Raji (cell line): Measurements from ENCODE around the gene P2RX5.

Experiments
- POLR2A ChIP-seq: IDR thresholded peaks from 2 replicates; pipeline ENCODE4 v1.6.1; 2011; ENCODE audit warnings: low read depth, low read length, control low read depth; ENCODE audit not compliant: insufficient read depth

Gene P2RX5

GRCh38 chr17:3632287-3632686 lies 63.7 kb downstream of the P2RX5 start:
- TF ChIP-seq POLR2A = no peak

- TF ChIP-seq POLR2A = no peak
Observed at GRCh38 chr17:3630781-3631180, 65.2 kb downstream of the P2RX5 start.

GRCh38 chr17:3627769-3628167 lies 68.2 kb downstream of the P2RX5 start:
- no peak for TF ChIP-seq POLR2A

GRCh38 chr17:3626831-3627768 lies 68.9 kb downstream of the P2RX5 start:
- TF ChIP-seq POLR2A = no peak
